Esophagus (tissue), 2 donors: ENCODE results near the gene STYX. TPM values are rescaled to one million over a fixed set of nuclear protein-coding genes. Genes with fewer than 3 reads are reported as not detected.

Experiments
- polyA plus RNA-seq, 2 donors: library from polyadenylated mRNA; stranded (reverse); fragments of 200-250 nt; gene quantifications; one replicate each; pipeline ENCODE4 v1.2.3, GENCODE V29; 2013
- donor health status: healthy with polysubstance abuse.
- donor health status: Bipolar disorder and iron deficiency.

The STYX gene
- polyA plus RNA-seq, 2 donors = 3.2 to 6.0 TPM

Other genes with a start within 250 kb of the STYX start
- 1 to 10 TPM; 1.3 to 1.9 TPM for gene TXNDC16, start 177.7 kb upstream of the STYX start, polyA plus RNA-seq
- gene GPR137C, start 177.3 kb upstream of the STYX start, polyA plus RNA-seq = under 1 TPM; 0.11 to 0.26 TPM
- 100 to 1,000 TPM; 157 to 592 TPM for gene ERO1A, start 34.6 kb upstream of the STYX start, polyA plus RNA-seq
- 100 to 1,000 TPM in 1 of 2 donors, 10 to 100 TPM in 1; 77.5 to 110 TPM for gene PSMC6, start 23.0 kb upstream of the STYX start, polyA plus RNA-seq
- gene GNPNAT1, start 61.4 kb downstream of the STYX start, polyA plus RNA-seq = 1 to 10 TPM; 4.8 to 8.3 TPM
- gene FERMT2, start 220.9 kb downstream of the STYX start, polyA plus RNA-seq = 10 to 100 TPM in 1 of 2 donors, 1 to 10 TPM in 1; 6.5 to 21.5 TPM